HepG2 (cell line): ENCODE results near the gene ATRNL1. TPM values are rescaled to one million over a fixed set of nuclear protein-coding genes. Genes with fewer than 3 reads are reported as not detected.

ENCODE experiments used
- ATAC-seq: fragments of 200-7000 bp; cut with Tn5 transposase; 3 replicates; pipeline ENCODE4 v1.9.1; 2020; ENCODE audit warnings: mild to moderate bottlenecking, moderate library complexity
- BruUV-seq: library from RNA; stranded (reverse); fragments of 400-500 nt; replicated peaks from 2 replicates; lab custom pipeline; 2021; lab: Mats Ljungman, UMichigan
- CTCF ChIA-PET: fragments of 300-600 bp; formaldehyde crosslinking; extraction: SDS; loops from one replicate; lab custom pipeline; 2021; ENCODE audit warnings: low total read pairs, inconsistent platforms, low intra/inter-chr PET ratio; lab: Yijun Ruan, JAX
- POLR2A ChIA-PET: fragments of 350-600 bp; sonication (Branson Sonifier 250); formaldehyde crosslinking; loops from one replicate; lab custom pipeline; 2020; ENCODE audit warnings: antibody characterized with exemption, inconsistent platforms; lab: Yijun Ruan, JAX
- DNase-seq: peaks from one replicate; pipeline ENCODE4 v3.0.0-alpha.2; 2015; ENCODE audit warnings: low spot score
- FAIRE-seq: peaks from 3 replicates; lab custom pipeline; 2011; peaks lifted over from hg19 to GRCh38; lab: Jason Lieb, UNC
- H2AFZ ChIP-seq: one replicate; pipeline ENCODE4 v1.6.1; 2011; ENCODE audit warnings: low read length, inconsistent platforms
- H3K27ac ChIP-seq: fragments of 300-600 bp; 3 replicates; pipeline ENCODE4 v1.8.0; 2011; ENCODE audit warnings: mixed run types, mild to moderate bottlenecking, mixed read lengths, low read length, inconsistent platforms; ENCODE audit not compliant: insufficient read depth; ENCODE audit errors: extremely low read length
- H3K27me3 ChIP-seq, 2 experiments: fragments of 200-600 bp in 1 of 2; 2 replicates in 1 of 2; 3 replicates in 1 of 2; pipeline versions ENCODE4 v1.6.0 to v1.8.0; 2011; ENCODE audit warnings: low read length in 2 of 2, mild to moderate bottlenecking in 2 of 2, moderate library complexity in 2 of 2, inconsistent platforms in 1 of 2; ENCODE audit not compliant: insufficient read depth in 2 of 2, control insufficient read depth in 1 of 2
- H3K36me3 ChIP-seq, 2 experiments: fragments of 200-600 bp in 1 of 2; replicated peaks in 1 of 2; 2 replicates in 1 of 2; 3 replicates in 1 of 2; pipeline versions ENCODE4 v1.5.1 to v1.8.0; 2011; ENCODE audit warnings: low read length in 2 of 2, inconsistent platforms in 1 of 2; ENCODE audit not compliant: insufficient read depth in 2 of 2, control insufficient read depth in 1 of 2
- H3K4me1 ChIP-seq: 2 replicates; pipeline ENCODE4 v1.5.1; 2012; ENCODE audit warnings: low read length, inconsistent platforms; ENCODE audit not compliant: insufficient read depth
- H3K4me2 ChIP-seq: 2 replicates; pipeline ENCODE4 v1.6.0; 2011; ENCODE audit warnings: low read depth, low read length, inconsistent platforms
- H3K4me3 ChIP-seq, 3 experiments: fragments of 200-600 bp in 1 of 3; sonication (generic), shearing (Covaris generic) in 1 of 3; replicated peaks in 1 of 3; 2 replicates each; pipeline ENCODE4 v1.5.1; 2011 to 2016; ENCODE audit warnings: low read length in 3 of 3, inconsistent platforms in 2 of 3, low read depth in 2 of 3, mild to moderate bottlenecking in 2 of 3, control low read depth in 1 of 3, mixed read lengths in 1 of 3; ENCODE audit not compliant: insufficient read depth in 1 of 3
- H3K79me2 ChIP-seq: one replicate; pipeline ENCODE4 v1.6.1; 2011; ENCODE audit warnings: low read length, inconsistent platforms; ENCODE audit not compliant: insufficient read depth
- H3K9ac ChIP-seq: 2 replicates; pipeline ENCODE4 v1.6.0; 2011; ENCODE audit warnings: mild to moderate bottlenecking, low read depth, low read length, inconsistent platforms; ENCODE audit not compliant: insufficient read depth
- H3K9me3 ChIP-seq: 2 replicates; pipeline ENCODE4 v1.5.1; 2012; ENCODE audit warnings: mild to moderate bottlenecking, low read length
- H4K20me1 ChIP-seq: 2 replicates; pipeline ENCODE4 v1.6.0; 2011; ENCODE audit warnings: inconsistent platforms, mild to moderate bottlenecking, low read length, moderate library complexity; ENCODE audit not compliant: insufficient read depth
- HBP1 ChIP-seq: IDR thresholded peaks from 2 replicates; pipeline ENCODE4 v1.6.1; 2016; ENCODE audit warnings: low read depth, control low read depth
- PAF1 ChIP-seq: IDR thresholded peaks from 2 replicates; pipeline ENCODE4 v1.6.1; 2016; ENCODE audit warnings: missing genetic modification reagents, missing compliant biosample characterization
- SSRP1 ChIP-seq: IDR thresholded peaks from 2 replicates; pipeline ENCODE4 v1.6.1; 2016; ENCODE audit warnings: control low read depth
- ZNF407 ChIP-seq: sonication (generic); formaldehyde crosslinking; IDR thresholded peaks from one replicate; pipeline ENCODE4 v1.5.1; 2020; ENCODE audit warnings: mild to moderate bottlenecking, missing genetic modification reagents; ENCODE audit errors: not compliant biosample characterization
- WGBS: methylation state at CpG from one replicate; pipeline ENCODE4 v1.1.6; 2017; ENCODE audit warnings: low lambda C conversion rate; 5-methylcytosine and 5-hydroxymethylcytosine counted together
- in situ Hi-C: cut with HindIII; loops from 2 replicates; pipeline ENCODE4 v1.10.0; 2017; ENCODE audit warnings: low pct_unique_long_range_greater_than_20kb; ENCODE audit not compliant: extremely low pct_ligation_motif_present
- intact Hi-C: fragments of 100-400 bp; cut with micrococcal nuclease; formaldehyde crosslinking; loops from one replicate; pipeline ENCODE4 v1.10.0; 2022; ENCODE audit not compliant: unreplicated experiment
- polyA plus RNA-seq, 8 experiments: library from polyadenylated mRNA; depleted of rRNA in 3 of 8; stranded (reverse) in 7 of 8; unstranded in 1 of 8; fragments of >200 nt; fragmentation: Illumina TruSeq in 4 of 8; extraction: Trizol in 4 of 8; gene quantifications; 2 replicates each; pipeline versions ENCODE4 v1.2.1 to v1.2.3, GENCODE V29; 2011 to 2016; ENCODE audit warnings: low read depth in 4 of 8, missing spikeins in 1 of 8, mixed read lengths in 1 of 8; ENCODE audit not compliant: insufficient read depth in 1 of 8
- total RNA-seq, 5 experiments: library from RNA; depleted of rRNA; stranded (reverse); fragments of >200 nt; fragmentation: Illumina TruSeq; extraction: Trizol; gene quantifications; 2 replicates each; pipeline ENCODE4 v1.2.3, GENCODE V29; 2016; ENCODE audit warnings: low read depth in 1 of 5

Gene ATRNL1
- total and polyA plus RNA-seq, 2 of the 13 experiments (the other 11 are each of a cell fraction or from before 2014, with no cell fraction given) = 0.04 TPM; not detected in 1

- no peak for FAIRE-seq
- Histone ChIP-seq H3K9me3 (no peaks in the 10 kb centered on the region), H2AFZ (no peak overlapping the region), H3K4me1 (no peaks in the 10 kb centered on the region), H3K36me3 (no peaks in the 10 kb centered on the region), H3K4me3 (no peak overlapping the region), H3K79me2 (no peaks in the 10 kb centered on the region), H3K27me3 (no peaks in the 10 kb centered on the region; a peak in 1 of 5 replicates), H4K20me1 (no peaks in the 10 kb centered on the region), H3K27ac (no peak overlapping the region), H3K9ac (no peak overlapping the region), H3K4me2 (no peak overlapping the region)
- in situ Hi-C loops = no loop called here
- 0% methylated on average over 2 of the region's 2 CpGs for WGBS
- intact Hi-C loops = no loop called here
- ChIA-PET POLR2A (no interaction called here), CTCF (no interaction called here)
- BruUV-seq = no TSS peak
- TF ChIP-seq PAF1 (CRISPR knock-in tag) (no peak), HBP1 (no peak), SSRP1 (CRISPR knock-in tag) (no peak), ZNF407 (no peak)
- DNase-seq = no peak
- ATAC-seq = no peak
Observed at GRCh38 chr10:115947104-115947503, 853.9 kb downstream of the ATRNL1 start.
